IMR-90 (cell line): ENCODE data around the gene CCDC88C.

Experiments
- BHLHE40 ChIP-seq: fragments of 150-350 bp; IDR thresholded peaks from 2 replicates; pipeline ENCODE4 v1.6.1; 2016; ENCODE audit warnings: mild to moderate bottlenecking, low read depth, low read length
- CEBPB ChIP-seq: IDR thresholded peaks from 2 replicates; pipeline ENCODE4 v1.6.1; 2012; ENCODE audit warnings: low read depth, low read length, improper control_type of control experiment
- CHD1 ChIP-seq: IDR thresholded peaks from 2 replicates; pipeline ENCODE4 v1.6.1; 2012; ENCODE audit warnings: low read depth, low read length, improper control_type of control experiment
- CTCF ChIP-seq: conservative IDR thresholded peaks from 2 replicates; pipeline ENCODE4 v1.5.1; 2012; ENCODE audit warnings: mild to moderate bottlenecking, low read depth, low read length, improper control_type of control experiment
- FOS ChIP-seq: fragments of 150-350 bp; IDR thresholded peaks from 2 replicates; pipeline ENCODE4 v1.6.1; 2016; ENCODE audit warnings: low read depth, low read length
- MXI1 ChIP-seq: IDR thresholded peaks from 2 replicates; pipeline ENCODE4 v1.6.1; 2012; ENCODE audit warnings: low read depth, mild to moderate bottlenecking, low read length, moderate library complexity, borderline replicate concordance
- NFE2L2 ChIP-seq: fragments of 150-350 bp; IDR thresholded peaks from 2 replicates; pipeline ENCODE4 v1.6.1; 2016; ENCODE audit warnings: low read depth, mild to moderate bottlenecking, low read length
- POLR2A ChIP-seq: IDR thresholded peaks from 2 replicates; pipeline ENCODE4 v1.6.1; 2012; ENCODE audit warnings: mild to moderate bottlenecking, low read depth, low read length
- RCOR1 ChIP-seq: IDR thresholded peaks from 2 replicates; pipeline ENCODE4 v1.6.1; 2012; ENCODE audit warnings: mild to moderate bottlenecking, low read length, improper control_type of control experiment; ENCODE audit not compliant: insufficient replicate concordance
- RFX5 ChIP-seq: IDR thresholded peaks from 2 replicates; pipeline ENCODE4 v1.8.0; 2012; ENCODE audit warnings: low read depth, mild to moderate bottlenecking, low read length, moderate library complexity
- SMC3 ChIP-seq: fragments of 150-350 bp; IDR thresholded peaks from 2 replicates; pipeline ENCODE4 v1.6.1; 2016; ENCODE audit warnings: low read depth, mild to moderate bottlenecking, antibody characterized with exemption, low read length, moderate library complexity
- USF2 ChIP-seq: fragments of 150-350 bp; IDR thresholded peaks from 2 replicates; pipeline ENCODE4 v1.6.1; 2017; ENCODE audit warnings: mild to moderate bottlenecking, antibody characterized with exemption, low read length, low read depth

GRCh38 chr14:91374287-91374878 is 43.2 kb downstream of the CCDC88C start:
- TF ChIP-seq CTCF (no peak), POLR2A (no peak), RFX5 (no peak), RCOR1 (no peak), MXI1 (no peak), USF2 (no peak), FOS (no peak), CHD1 (no peak), SMC3 (no peak), CEBPB (no peak), NFE2L2 (no peak), BHLHE40 (no peak)
